PC-3 (cell line): ENCODE measurements around the gene UBTF.

ENCODE experiments used
- CTCF ChIP-seq: fragments of 300-600 bp; sonication (generic); conservative IDR thresholded peaks from 2 replicates; pipeline ENCODE4 v1.5.1; 2017; ENCODE audit warnings: antibody characterized with exemption, low read depth, mild to moderate bottlenecking, low read length
- EZH2phosphoT487 ChIP-seq: fragments of 300-600 bp; sonication (generic); IDR thresholded peaks from 2 replicates; pipeline ENCODE4 v1.6.1; 2018; ENCODE audit warnings: mild to moderate bottlenecking, antibody characterized with exemption, low read length, borderline replicate concordance

GRCh38 chr17:44183024-44183423, 36.5 kb downstream of the UBTF start:
- TF ChIP-seq CTCF (no peak), EZH2phosphoT487 (no peak)
